GM18867 (cell line): ENCODE measurements around the gene AGO3.
A peak's percentile ranks its signal among the peaks of the same experiment; 100 is the strongest.

Source experiments
- ATAC-seq: cut with Tn5 transposase; IDR thresholded peaks from one replicate; pipeline ENCODE4 v1.9.1; 2021; ENCODE audit warnings: mild to moderate bottlenecking, moderate library complexity; ENCODE audit not compliant: unreplicated experiment

Gene AGO3

DNA sequence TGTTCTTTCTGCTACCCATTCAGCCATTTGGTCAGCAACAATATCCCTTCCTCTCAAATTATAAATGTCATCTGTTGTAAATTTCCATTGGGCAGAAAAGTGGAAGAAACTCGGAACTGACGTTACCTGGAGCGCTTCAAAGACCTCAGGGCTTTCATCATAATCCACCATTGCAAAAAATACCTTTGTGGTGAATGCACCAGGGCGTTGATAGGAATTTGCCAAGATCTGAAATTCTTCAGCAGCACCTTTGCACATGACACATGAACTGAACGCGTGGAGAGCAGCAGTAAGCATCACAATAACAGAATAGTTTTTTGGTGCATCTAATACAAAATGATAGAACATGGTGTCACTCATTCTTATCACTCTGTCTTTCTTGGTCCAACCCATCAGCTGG lies 149.9 kb downstream of the AGO3 start:
- ATAC-seq, result no peak

- no peak for ATAC-seq
These were observed 151.1 kb downstream of the AGO3 start for GRCh38 chr1:36081926-36082485.

GRCh38 chr1:36083219-36083618 lies 152.3 kb downstream of the AGO3 start:
- ATAC-seq, result no peak

GRCh38 chr1:36083635-36084496 lies 153.0 kb downstream of the AGO3 start, which contains the start of gene TEKT2:
Gene TEKT2 (plus strand): TSS chr1:36084094. CDS start chr1:36084922, 828 bp downstream.
- no peak for ATAC-seq

DNA sequence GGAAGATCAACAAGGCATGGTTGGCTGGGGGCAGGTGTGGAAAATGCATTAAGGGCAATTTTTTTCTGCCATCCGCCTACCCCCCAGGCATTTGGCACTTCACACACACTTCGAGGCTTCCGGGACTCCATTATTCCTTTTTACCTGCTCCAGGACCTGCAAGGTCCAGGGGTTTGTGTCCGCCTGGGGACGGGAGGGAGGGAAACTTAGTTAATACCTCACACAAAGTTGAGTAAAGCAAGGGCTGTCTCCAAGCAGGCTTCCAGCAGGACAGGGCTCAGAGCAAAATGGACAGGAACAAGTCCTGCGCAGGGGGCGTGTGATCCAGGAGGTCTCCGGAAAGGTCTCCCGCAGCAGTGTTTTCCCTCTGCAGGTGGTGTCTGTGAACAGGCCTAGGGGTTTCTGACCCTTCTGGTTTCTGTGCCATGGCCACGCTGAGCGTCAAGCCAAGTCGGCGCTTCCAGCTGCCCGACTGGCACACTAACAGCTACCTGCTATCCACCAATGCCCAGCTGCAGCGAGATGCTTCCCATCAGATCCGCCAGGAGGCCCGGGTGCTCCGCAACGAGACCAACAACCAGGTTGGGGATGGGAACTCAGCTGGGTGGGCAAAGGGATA lies 153.7 kb downstream of the AGO3 start:
- no peak for ATAC-seq

DNA sequence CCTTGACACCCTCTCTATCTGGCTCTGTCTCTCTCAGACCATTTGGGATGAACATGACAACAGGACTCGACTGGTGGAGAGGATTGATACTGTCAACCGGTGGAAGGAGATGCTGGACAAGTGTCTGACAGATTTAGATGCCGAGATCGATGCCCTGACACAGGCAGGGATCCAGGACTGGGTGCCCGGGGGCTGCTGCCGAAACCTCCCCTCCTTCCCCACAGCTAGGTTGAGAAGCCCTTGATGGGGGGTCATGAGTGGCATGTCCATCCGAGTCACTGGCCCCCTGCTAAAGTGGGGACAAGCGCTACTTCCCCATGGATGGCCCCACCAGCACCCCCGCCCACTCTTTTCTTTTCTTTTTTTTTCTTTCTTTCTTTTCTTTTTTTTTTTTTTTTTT lies 154.2 kb downstream of the AGO3 start:
- no peak for ATAC-seq

GRCh38 chr1:36085686-36086526 lies 155.0 kb downstream of the AGO3 start:
- no peak for ATAC-seq

GRCh38 chr1:36086529-36087232 lies 155.8 kb downstream of the AGO3 start:
- ATAC-seq, result no peak

DNA sequence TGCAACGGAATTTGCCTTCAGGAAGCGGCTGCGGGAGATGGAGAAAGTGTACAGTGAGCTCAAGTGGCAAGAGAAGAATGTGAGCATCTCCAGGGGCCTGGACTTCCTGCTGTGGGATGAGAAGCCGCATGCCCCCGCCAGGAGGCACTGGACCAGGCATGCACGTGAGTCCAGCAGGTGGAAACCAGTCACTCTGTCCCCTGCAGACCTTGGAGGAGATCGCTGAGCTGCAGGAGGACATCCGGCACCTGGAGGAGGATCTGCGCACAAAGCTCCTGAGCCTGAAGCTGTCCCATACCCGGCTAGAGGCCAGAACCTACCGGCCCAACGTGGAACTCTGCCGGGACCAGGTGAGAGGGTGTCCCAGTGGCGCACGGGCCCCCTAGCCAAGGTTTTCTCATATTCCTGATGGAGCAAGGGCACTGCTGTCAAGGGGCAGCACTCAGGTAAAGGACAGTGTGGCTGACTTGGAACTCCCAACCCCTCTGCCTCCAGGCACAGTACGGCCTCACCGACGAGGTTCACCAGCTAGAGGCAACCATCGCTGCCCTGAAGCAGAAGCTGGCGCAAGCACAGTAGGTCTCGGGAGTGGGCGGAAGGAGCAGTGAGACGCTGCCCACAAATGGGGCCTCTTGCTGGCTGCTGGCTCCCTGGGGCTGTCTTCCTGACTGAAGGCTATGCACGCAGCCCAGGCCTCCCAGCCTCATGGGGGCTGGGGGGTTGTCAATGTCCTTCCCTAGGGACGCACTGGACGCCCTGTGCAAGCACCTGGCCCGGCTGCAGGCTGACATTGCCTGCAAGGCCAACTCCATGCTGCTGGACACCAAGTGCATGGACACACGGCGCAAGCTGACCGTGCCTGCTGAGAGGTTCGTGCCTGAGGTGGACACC lies 156.6 kb downstream of the AGO3 start:
- ATAC-seq, result no peak

- peak; percentile 1 for ATAC-seq
These were observed 157.3 kb downstream of the AGO3 start for GRCh38 chr1:36088265-36088576.

- peak; percentile 76 for ATAC-seq
These were observed 157.9 kb downstream of the AGO3 start, which contains the start of gene ADPRS for GRCh38 chr1:36088577-36089392. Gene ADPRS (plus strand): TSS chr1:36088892. CDS start chr1:36088905, 13 bp downstream.

DNA sequence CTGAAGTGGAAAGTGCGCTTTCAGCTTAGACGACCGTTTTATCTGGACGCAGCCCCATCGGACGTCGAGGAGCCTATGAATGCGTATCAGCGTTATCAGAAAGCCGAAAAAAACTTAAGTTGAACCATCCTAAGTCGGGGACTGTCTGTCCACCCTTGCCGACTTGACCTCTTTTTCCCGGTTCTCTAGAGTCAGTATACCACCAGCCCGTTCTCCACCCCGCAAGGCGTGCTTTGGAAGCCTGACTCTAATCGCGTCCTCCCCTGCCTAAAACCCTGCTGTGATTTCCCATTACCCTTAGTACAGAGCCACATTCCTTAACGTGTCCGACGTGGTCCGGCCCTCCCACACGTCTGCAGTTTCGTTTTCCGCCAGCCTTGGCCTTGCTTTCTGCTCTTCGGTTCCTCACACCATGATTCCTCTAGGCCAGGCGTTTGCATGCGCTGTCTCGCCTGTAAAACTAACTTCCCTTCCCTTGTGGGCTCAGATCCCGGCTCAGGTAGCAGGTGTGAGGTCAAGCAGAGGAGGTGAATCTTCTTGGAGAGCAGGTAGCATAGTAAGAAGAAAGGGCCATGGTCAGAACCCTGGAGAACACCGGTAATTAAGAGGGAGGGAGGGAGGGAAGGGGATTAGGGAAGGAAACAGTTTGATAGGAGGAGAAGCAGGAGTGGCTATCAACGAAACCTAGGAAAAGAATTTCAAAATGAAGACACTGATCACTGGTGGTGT lies 158.7 kb downstream of the AGO3 start:
- no peak for ATAC-seq

GRCh38 chr1:36091141-36091540 lies 160.2 kb downstream of the AGO3 start:
- no peak for ATAC-seq

GRCh38 chr1:36091698-36092097 lies 160.8 kb downstream of the AGO3 start:
- ATAC-seq, result no peak

DNA sequence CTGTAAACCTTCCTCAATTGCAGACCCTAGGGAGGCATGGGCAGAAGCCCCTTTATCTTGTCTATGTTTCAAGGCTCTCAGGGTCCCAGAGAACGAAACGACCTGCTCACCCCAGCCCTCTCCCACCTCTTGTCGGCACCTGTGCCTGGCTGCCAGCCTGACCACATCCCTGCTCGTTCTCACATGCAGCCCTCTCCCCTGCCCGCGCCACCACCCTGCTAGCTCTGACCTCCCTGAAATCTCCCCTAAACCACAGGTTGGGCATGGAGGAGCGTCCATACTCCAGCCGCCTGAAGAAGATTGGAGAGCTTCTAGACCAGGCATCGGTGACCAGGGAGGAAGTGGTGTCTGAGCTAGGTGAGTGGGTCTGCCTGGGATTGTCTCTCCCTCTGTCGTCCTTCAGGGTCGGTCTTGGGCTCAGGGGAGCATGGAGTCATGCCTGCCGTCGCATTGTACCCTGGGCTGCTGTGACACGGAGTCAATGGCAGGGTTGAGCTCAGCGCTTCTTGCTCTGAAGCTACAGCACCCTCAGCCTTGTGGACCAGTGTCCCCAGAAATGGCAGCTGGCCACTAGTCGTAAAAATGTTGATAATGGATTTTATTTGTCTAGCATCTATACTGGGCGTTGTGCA lies 161.4 kb downstream of the AGO3 start:
- no peak for ATAC-seq

DNA sequence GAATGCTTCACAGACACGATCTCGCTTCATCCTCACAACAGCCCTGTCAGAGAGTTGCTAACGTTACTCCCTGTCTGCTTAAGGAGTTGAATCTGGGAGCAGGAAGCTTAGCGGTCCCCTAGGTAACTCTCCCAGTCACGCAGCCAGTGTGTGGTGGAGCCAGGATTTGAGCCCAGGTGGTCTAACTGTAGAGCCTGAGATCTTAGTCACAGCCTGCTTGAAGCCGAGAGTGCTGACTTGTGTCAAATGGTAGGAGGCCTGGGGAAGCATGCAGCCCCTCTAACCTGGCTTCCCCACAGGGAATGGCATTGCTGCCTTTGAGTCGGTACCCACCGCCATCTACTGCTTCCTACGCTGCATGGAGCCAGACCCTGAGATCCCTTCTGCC lies 161.9 kb downstream of the AGO3 start:
- no peak for ATAC-seq

DNA sequence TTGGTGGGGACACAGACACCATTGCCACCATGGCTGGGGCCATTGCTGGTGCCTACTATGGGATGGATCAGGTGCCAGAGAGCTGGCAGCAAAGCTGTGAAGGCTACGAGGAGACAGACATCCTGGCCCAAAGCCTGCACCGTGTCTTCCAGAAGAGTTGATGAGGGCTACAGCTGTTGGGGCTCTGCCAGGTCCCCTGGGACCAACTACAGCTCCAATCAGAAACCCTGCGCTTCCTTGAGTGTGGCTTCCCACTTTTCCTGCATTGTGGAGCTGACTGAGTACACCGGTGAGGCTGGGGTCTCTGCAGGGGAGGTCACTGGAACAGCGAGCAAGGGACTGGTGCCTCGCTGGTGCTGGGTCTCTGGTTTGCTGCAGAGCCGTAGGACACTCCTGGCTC lies 162.3 kb downstream of the AGO3 start:
- no peak for ATAC-seq

DNA sequence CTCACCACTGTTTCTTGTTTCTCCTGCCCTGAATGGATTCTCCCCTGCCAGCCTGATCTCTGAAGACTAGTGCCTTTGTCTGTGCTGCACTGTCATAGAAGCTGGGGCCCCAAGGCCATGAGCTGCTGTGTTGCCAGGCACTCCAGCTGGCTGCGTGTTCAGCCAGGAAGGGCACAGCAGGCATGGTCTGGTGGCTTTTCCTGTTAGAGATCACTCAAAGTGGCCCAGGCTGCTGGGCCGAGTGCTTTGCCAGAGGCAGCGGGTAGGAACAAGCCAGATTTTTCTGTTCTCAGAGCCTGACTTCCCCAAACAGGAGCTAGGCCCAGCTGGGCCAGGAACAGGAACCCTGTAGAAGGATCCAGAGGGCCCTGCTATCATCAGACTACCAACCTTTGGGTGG lies 163.0 kb downstream of the AGO3 start:
- no peak for ATAC-seq
